Breast epithelium (tissue), 4 donors: ENCODE measurements around the gene FAM110D. TPM values are rescaled to one million over a fixed set of nuclear protein-coding genes. Genes with fewer than 3 reads are reported as not detected.

Experiments used
- DNase-seq, 2 donors: peaks; one replicate each; pipeline ENCODE4 v3.0.0-alpha.2; 2019; ENCODE audit warnings: low spot score in 2 of 2
- H3K27ac ChIP-seq, 2 donors: fragments of 200-600 bp; sonication (generic) in 1 of 2; one replicate each; pipeline ENCODE4 v1.5.1; 2016 to 2019; ENCODE audit warnings: mild to moderate bottlenecking in 1 of 2
- H3K27me3 ChIP-seq, 2 donors: fragments of 200-600 bp; sonication (generic) in 1 of 2; one replicate each; pipeline versions ENCODE4 v1.5.1 to v1.6.0; 2017 to 2019; ENCODE audit warnings: control low read depth in 1 of 2, mild to moderate bottlenecking in 1 of 2
- H3K36me3 ChIP-seq: fragments of 200-600 bp; one replicate; pipeline ENCODE4 v1.5.1; 2019
- H3K4me1 ChIP-seq, 2 donors: fragments of 200-600 bp; sonication (generic); one replicate each; pipeline ENCODE4 v1.5.1; 2016 to 2019; ENCODE audit warnings: control low read depth in 1 of 2
- H3K4me3 ChIP-seq, 3 donors: fragments of 200-600 bp; sonication (generic); 1 replicate in 2 of 3; 2 replicates in 1 of 3; pipeline ENCODE4 v1.5.1; 2016 to 2019; ENCODE audit warnings: mild to moderate bottlenecking in 3 of 3, moderate library complexity in 2 of 3
- H3K9me3 ChIP-seq, 2 donors: fragments of 200-600 bp; sonication (generic) in 1 of 2; one replicate each; pipeline ENCODE4 v1.5.1; 2016 to 2019; ENCODE audit warnings: control low read depth in 1 of 2
- CTCF ChIP-seq, 3 donors: fragments of 450-650 bp; IDR thresholded peaks; one replicate each; pipeline ENCODE4 v1.5.1; 2016 to 2017; ENCODE audit warnings: antibody characterized with exemption in 3 of 3, mild to moderate bottlenecking in 3 of 3, moderate library complexity in 3 of 3
- POLR2A ChIP-seq: fragments of 450-650 bp; IDR thresholded peaks from one replicate; pipeline ENCODE4 v1.6.1; 2016; ENCODE audit warnings: antibody characterized with exemption, mild to moderate bottlenecking, moderate library complexity
- POLR2AphosphoS5 ChIP-seq, 3 donors: sonication (generic); formaldehyde crosslinking; IDR thresholded peaks; one replicate each; pipeline ENCODE4 v1.6.1; 2017; ENCODE audit warnings: antibody characterized with exemption in 3 of 3
- intact Hi-C: fragments of 100-400 bp; cut with DNase I; formaldehyde crosslinking; loops from one replicate; pipeline ENCODE4 v1.15.1; 2023; ENCODE audit warnings: low total_unique reads
- total RNA-seq, 3 donors: library from RNA; depleted of rRNA; stranded (reverse); fragments of >200 nt; gene quantifications; one replicate each; pipeline ENCODE4 v1.1.0, GENCODE V29; 2016

FAM110D gene
- total RNA-seq, 3 donors from 2014 or later, result 3.4 to 9.1 (median 6.2) TPM

DNA sequence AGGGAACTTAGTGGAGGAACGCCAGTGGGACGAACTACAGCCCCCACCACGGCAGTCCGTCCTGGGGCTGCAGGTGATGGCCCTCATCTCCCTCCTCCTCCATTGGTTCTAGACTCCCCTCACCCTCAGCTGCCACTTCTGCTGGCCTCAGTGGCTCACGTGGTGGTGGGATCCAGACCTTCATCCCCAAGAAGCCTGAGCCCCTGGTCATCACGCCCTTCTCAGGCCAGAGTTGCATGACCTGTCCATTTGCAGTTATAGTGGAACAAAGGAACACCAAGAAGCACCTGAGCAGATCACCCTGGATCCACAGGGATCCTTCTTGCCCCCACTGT, 13.0 kb upstream of the FAM110D start:
- no peaks in the 10 kb centered on the region for H3K4me1 ChIP-seq
- DNase-seq, result peak in 1 of 2 donors; percentile 12
- H3K27me3 ChIP-seq, result no peaks in the 10 kb centered on the region
- TF ChIP-seq POLR2AphosphoS5 (IDR thresholded peaks at IDR 0.05) (no peak), POLR2A (no peak), CTCF (IDR thresholded peaks at IDR 0.05) (no peak)
- H3K36me3 ChIP-seq, result no peaks in the 10 kb centered on the region
- H3K9me3 ChIP-seq, result no peaks in the 10 kb centered on the region
- H3K4me3 ChIP-seq, result no peak overlapping the region
- intact Hi-C loops, result no loop called here
- no peak overlapping the region for H3K27ac ChIP-seq

- H3K27ac ChIP-seq, result no peak overlapping the region
- no peaks in the 10 kb centered on the region for H3K27me3 ChIP-seq
- H3K4me3 ChIP-seq, result no peak overlapping the region
- H3K9me3 ChIP-seq, result no peaks in the 10 kb centered on the region
- no peak for DNase-seq
- no peaks in the 10 kb centered on the region for H3K36me3 ChIP-seq
- H3K4me1 ChIP-seq, result no peaks in the 10 kb centered on the region
- TF ChIP-seq POLR2A (no peak), CTCF (IDR thresholded peaks at IDR 0.05) (no peak), POLR2AphosphoS5 (IDR thresholded peaks at IDR 0.05) (no peak)
- intact Hi-C loops, result no loop called here
These were observed 10.0 kb upstream of the FAM110D start for GRCh38 chr1:26148887-26149286.

DNA sequence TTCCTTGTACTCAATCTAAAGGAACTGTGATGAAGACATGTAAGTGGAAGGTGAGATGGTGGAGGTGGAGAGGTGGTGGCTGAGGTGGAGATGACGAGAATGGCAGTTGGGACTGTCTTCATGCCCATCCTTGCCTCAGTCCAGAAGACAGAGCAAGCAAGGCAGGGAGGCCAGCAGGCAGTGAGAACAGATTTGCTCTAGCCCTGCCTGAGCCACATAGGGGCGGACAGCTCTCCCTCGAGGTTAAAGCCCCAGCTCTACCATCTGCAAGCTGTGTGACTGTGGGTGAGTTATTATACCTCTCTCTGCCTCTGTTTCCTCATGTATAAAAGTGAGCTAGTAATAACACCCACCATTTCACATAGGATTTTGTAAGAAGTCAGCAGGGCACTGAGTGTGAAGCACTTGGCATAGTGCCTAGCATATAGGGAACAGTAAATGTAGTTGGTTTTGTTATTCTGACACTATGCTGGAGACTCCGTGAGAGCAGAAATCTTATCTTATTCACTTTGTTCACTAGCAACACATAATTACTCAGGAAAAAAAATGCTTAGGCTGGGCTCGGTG, 4.8 kb upstream of the FAM110D start:
- Histone ChIP-seq H3K4me1 (no peaks in the 10 kb centered on the region), H3K4me3 (no peak overlapping the region), H3K27me3 (peaks cover 0 to 14% of the 10 kb centered on the region in 2 donors), H3K9me3 (no peaks in the 10 kb centered on the region), H3K36me3 (no peaks in the 10 kb centered on the region), H3K27ac (no peak overlapping the region)
- DNase-seq, result peak in 1 of 2 donors; percentile 30
- no peak for TF ChIP-seq CTCF (IDR thresholded peaks at IDR 0.05)
- TF ChIP-seq POLR2A, result no peak
- no peak for TF ChIP-seq POLR2AphosphoS5 (IDR thresholded peaks at IDR 0.05)
- intact Hi-C loops, result loop anchor here (10.0 kb wide), 1 partner anchor 49 kb away; no protein-coding TSS in a partner anchor

- no peaks in the 10 kb centered on the region for H3K36me3 ChIP-seq
These were observed 4.1 kb upstream of the FAM110D start for GRCh38 chr1:26154750-26155149.

More at GRCh38 chr1:26154750-26155149, 4.1 kb upstream of the FAM110D start:
- intact Hi-C loops, result loop anchor here (10.0 kb wide), 1 partner anchor 50 kb away; no protein-coding TSS in a partner anchor
- no peak overlapping the region for H3K4me3 ChIP-seq
- no peaks in the 10 kb centered on the region for H3K4me1 ChIP-seq
- DNase-seq, result no peak
- no peak overlapping the region for H3K27ac ChIP-seq
- H3K9me3 ChIP-seq, result no peaks in the 10 kb centered on the region
- peaks cover 0 to 14% of the 10 kb centered on the region in 2 donors for H3K27me3 ChIP-seq
- TF ChIP-seq CTCF (IDR thresholded peaks at IDR 0.05) (no peak), POLR2A (no peak), POLR2AphosphoS5 (IDR thresholded peaks at IDR 0.05) (no peak)
